Mesenchymal stem cell (in vitro differentiated cells and primary cell): ENCODE measurements around the gene CFAP299.

Experiments used
- DNase-seq: peaks from one replicate; pipeline ENCODE4 v3.0.0-alpha.2; 2013
- H2AFZ ChIP-seq: one replicate; pipeline ENCODE4 v1.6.1; 2013; ENCODE audit warnings: low read depth, mild to moderate bottlenecking, control low read depth, inconsistent platforms, low read length, moderate library complexity
- H2AK5ac ChIP-seq: 2 replicates; pipeline ENCODE4 v1.6.1; 2013; ENCODE audit warnings: low read length, moderate library complexity, mild to moderate bottlenecking, inconsistent platforms; ENCODE audit not compliant: severe bottlenecking
- H2BK120ac ChIP-seq: one replicate; pipeline ENCODE4 v1.6.1; 2013; ENCODE audit warnings: low read depth, mild to moderate bottlenecking, inconsistent platforms, low read length, moderate library complexity
- H2BK12ac ChIP-seq, 2 experiments: one replicate each; pipeline ENCODE4 v1.6.1; 2013; ENCODE audit warnings: inconsistent platforms in 2 of 2, low read length in 2 of 2, mild to moderate bottlenecking in 2 of 2, moderate library complexity in 2 of 2, control low read depth in 1 of 2
- H2BK15ac ChIP-seq: one replicate; pipeline ENCODE4 v1.6.1; 2013; ENCODE audit warnings: mild to moderate bottlenecking, low read depth, inconsistent platforms; ENCODE audit not compliant: poor library complexity, severe bottlenecking
- H2BK5ac ChIP-seq: 2 replicates; pipeline ENCODE4 v1.6.1; 2013; ENCODE audit warnings: low read depth, mild to moderate bottlenecking, low read length, control low read depth, inconsistent platforms; ENCODE audit not compliant: poor library complexity, severe bottlenecking
- H3K14ac ChIP-seq, 2 experiments: one replicate each; pipeline ENCODE4 v1.6.1; 2013; ENCODE audit warnings: inconsistent platforms in 2 of 2, low read length in 2 of 2, control low read depth in 1 of 2, mild to moderate bottlenecking in 1 of 2, moderate library complexity in 1 of 2
- H3K18ac ChIP-seq, 2 experiments: one replicate each; pipeline ENCODE4 v1.6.1; 2013; ENCODE audit warnings: inconsistent platforms in 2 of 2, low read length in 2 of 2, control low read depth in 1 of 2, low read depth in 1 of 2, mild to moderate bottlenecking in 1 of 2
- H3K23ac ChIP-seq, 2 experiments: one replicate each; pipeline ENCODE4 v1.6.1; 2013; ENCODE audit warnings: inconsistent platforms in 2 of 2, low read length in 2 of 2, mild to moderate bottlenecking in 2 of 2, moderate library complexity in 2 of 2, control low read depth in 1 of 2
- H3K27ac ChIP-seq: 2 replicates; pipeline ENCODE4 v1.5.1; 2013; ENCODE audit warnings: mild to moderate bottlenecking, moderate library complexity, low read length, control low read depth, inconsistent platforms; ENCODE audit not compliant: poor library complexity, severe bottlenecking
- H3K27me3 ChIP-seq, 2 experiments: 2 replicates each; pipeline versions ENCODE4 v1.6.1 to v1.7.0; 2013; ENCODE audit warnings: low read length in 2 of 2, mild to moderate bottlenecking in 2 of 2, moderate library complexity in 2 of 2, control low read depth in 1 of 2, inconsistent platforms in 1 of 2; ENCODE audit not compliant: control insufficient read depth in 1 of 2, insufficient read depth in 1 of 2
- H3K36me3 ChIP-seq, 2 experiments: 2 replicates each; pipeline versions ENCODE4 v1.6.1 to v1.7.0; 2013; ENCODE audit warnings: low read length in 2 of 2, control low read depth in 1 of 2, inconsistent platforms in 1 of 2, low read depth in 1 of 2, mild to moderate bottlenecking in 1 of 2; ENCODE audit not compliant: insufficient read depth in 2 of 2, control insufficient read depth in 1 of 2
- H3K4ac ChIP-seq, 2 experiments: one replicate each; pipeline ENCODE4 v1.6.1; 2013; ENCODE audit warnings: inconsistent platforms in 2 of 2, low read length in 2 of 2, mild to moderate bottlenecking in 2 of 2, moderate library complexity in 2 of 2, control low read depth in 1 of 2, low read depth in 1 of 2
- H3K4me1 ChIP-seq: 2 replicates; pipeline ENCODE4 v1.6.1; 2013; ENCODE audit warnings: low read depth, low read length, control low read depth; ENCODE audit not compliant: control insufficient read depth, insufficient read depth
- H3K4me2 ChIP-seq: 2 replicates; pipeline ENCODE4 v1.6.1; 2013; ENCODE audit warnings: low read length, mild to moderate bottlenecking, inconsistent platforms; ENCODE audit not compliant: poor library complexity, severe bottlenecking
- H3K4me3 ChIP-seq, 2 experiments: 2 replicates each; pipeline versions ENCODE4 v1.5.1 to v1.7.0; 2013; ENCODE audit warnings: low read length in 2 of 2, mild to moderate bottlenecking in 2 of 2, control low read depth in 1 of 2, low read depth in 1 of 2; ENCODE audit not compliant: insufficient read depth in 1 of 2
- H3K79me1 ChIP-seq: replicated peaks from 2 replicates; pipeline ENCODE4 v1.6.1; 2013; ENCODE audit warnings: mild to moderate bottlenecking, control low read depth, low read length, inconsistent platforms; ENCODE audit not compliant: poor library complexity, severe bottlenecking
- H3K9ac ChIP-seq: 2 replicates; pipeline ENCODE4 v1.7.0; 2013; ENCODE audit warnings: mild to moderate bottlenecking, low read length, moderate library complexity
- H3K9me3 ChIP-seq: 2 replicates; pipeline ENCODE4 v1.7.0; 2013; ENCODE audit warnings: mild to moderate bottlenecking, low read length; ENCODE audit not compliant: control insufficient read depth
- H4K8ac ChIP-seq: one replicate; pipeline ENCODE4 v1.6.1; 2013; ENCODE audit warnings: inconsistent platforms, mild to moderate bottlenecking, low read length, moderate library complexity
- H4K91ac ChIP-seq: one replicate; pipeline ENCODE4 v1.6.1; 2013; ENCODE audit warnings: mild to moderate bottlenecking, low read length, inconsistent platforms
- WGBS: methylation state at CpG from one replicate; pipeline ENCODE4 v1.1.7; 2013; ENCODE audit warnings: mixed read lengths; 5-methylcytosine and 5-hydroxymethylcytosine counted together

The CFAP299 gene

GRCh38 chr4:80911458-80911857, 575.9 kb downstream of the CFAP299 start:
- H3K4me2 ChIP-seq: no peak overlapping the region
- no peak overlapping the region for H3K9ac ChIP-seq
- no peak overlapping the region for H3K23ac ChIP-seq
- DNase-seq: no peak
- H2BK12ac ChIP-seq: no peak overlapping the region
- H3K27ac ChIP-seq: no peak overlapping the region
- H2BK15ac ChIP-seq: no peak overlapping the region
- no peak overlapping the region for H3K4me3 ChIP-seq
- H3K79me1 ChIP-seq: no peaks in the 10 kb centered on the region
- H3K4ac ChIP-seq: no peak overlapping the region
- H2AK5ac ChIP-seq: no peak overlapping the region
- H2BK5ac ChIP-seq: no peak overlapping the region
- peaks cover 17% of the 10 kb centered on the region for H3K9me3 ChIP-seq
- no peak overlapping the region for H2BK120ac ChIP-seq
- no peaks in the 10 kb centered on the region for H3K36me3 ChIP-seq
- H4K8ac ChIP-seq: no peak overlapping the region
- no peaks in the 10 kb centered on the region for H3K27me3 ChIP-seq
- H3K18ac ChIP-seq: no peak overlapping the region
- H2AFZ ChIP-seq: no peak overlapping the region
- no peaks in the 10 kb centered on the region for H3K4me1 ChIP-seq
- H3K14ac ChIP-seq: no peak overlapping the region
- H4K91ac ChIP-seq: no peak overlapping the region

DNA sequence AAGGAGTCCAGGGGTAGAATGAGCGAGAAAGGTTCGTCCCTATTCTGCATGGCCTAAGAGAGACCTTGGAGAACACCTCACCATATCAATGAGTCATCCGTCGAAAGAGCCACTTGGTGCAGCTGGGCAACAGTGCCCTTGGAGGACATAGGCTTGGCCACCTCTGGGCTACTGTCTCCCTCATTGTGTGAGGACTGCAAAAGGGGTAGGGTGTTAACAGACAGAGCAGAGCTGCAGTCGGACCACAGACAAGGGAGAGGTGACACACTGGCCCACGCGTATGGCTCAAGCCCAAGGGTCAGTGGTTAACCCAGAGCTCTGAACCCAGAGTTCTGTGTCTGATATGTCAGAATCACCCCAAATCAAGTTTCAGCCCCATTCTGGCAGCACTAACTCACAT, 576.8 kb downstream of the CFAP299 start:
- no peak overlapping the region for H4K8ac ChIP-seq
- no peak overlapping the region for H2BK120ac ChIP-seq
- peaks cover 8% of the 10 kb centered on the region for H3K9me3 ChIP-seq
- no peak overlapping the region for H3K4ac ChIP-seq
- H3K4me1 ChIP-seq: no peaks in the 10 kb centered on the region
- no peak overlapping the region for H3K23ac ChIP-seq
- no peak overlapping the region for H3K9ac ChIP-seq
- no peak for DNase-seq
- H3K4me3 ChIP-seq: no peak overlapping the region
- H3K18ac ChIP-seq: no peak overlapping the region
- WGBS: 79% methylated on average over 7 of the region's 7 CpGs
- no peaks in the 10 kb centered on the region for H3K27me3 ChIP-seq
- no peak overlapping the region for H2AK5ac ChIP-seq
- H3K14ac ChIP-seq: no peak overlapping the region
- no peaks in the 10 kb centered on the region for H3K79me1 ChIP-seq
- no peak overlapping the region for H2BK12ac ChIP-seq
- H4K91ac ChIP-seq: no peak overlapping the region
- H3K27ac ChIP-seq: no peak overlapping the region
- no peak overlapping the region for H2BK15ac ChIP-seq
- H2BK5ac ChIP-seq: no peak overlapping the region
- no peak overlapping the region for H3K4me2 ChIP-seq
- H2AFZ ChIP-seq: no peak overlapping the region
- no peaks in the 10 kb centered on the region for H3K36me3 ChIP-seq

- Histone ChIP-seq H3K23ac (no peak overlapping the region), H3K4ac (no peak overlapping the region), H4K8ac (no peak overlapping the region), H2BK5ac (no peak overlapping the region), H3K4me2 (no peak overlapping the region), H3K4me3 (no peak overlapping the region), H3K36me3 (no peaks in the 10 kb centered on the region), H2AFZ (no peak overlapping the region), H2BK12ac (no peak overlapping the region), H3K27ac (no peak overlapping the region), H3K9ac (no peak overlapping the region), H3K4me1 (no peaks in the 10 kb centered on the region), H2BK120ac (no peak overlapping the region), H4K91ac (no peak overlapping the region), H2BK15ac (no peak overlapping the region), H3K9me3 (no peaks in the 10 kb centered on the region), H2AK5ac (no peak overlapping the region), H3K27me3 (no peaks in the 10 kb centered on the region), H3K18ac (no peak overlapping the region), H3K14ac (no peak overlapping the region), H3K79me1 (no peaks in the 10 kb centered on the region)
- WGBS: 96% methylated on average over 3 of the region's 3 CpGs
- DNase-seq: no peak
Measured at GRCh38 chr4:80913381-80913780, 577.9 kb downstream of the CFAP299 start.

DNA sequence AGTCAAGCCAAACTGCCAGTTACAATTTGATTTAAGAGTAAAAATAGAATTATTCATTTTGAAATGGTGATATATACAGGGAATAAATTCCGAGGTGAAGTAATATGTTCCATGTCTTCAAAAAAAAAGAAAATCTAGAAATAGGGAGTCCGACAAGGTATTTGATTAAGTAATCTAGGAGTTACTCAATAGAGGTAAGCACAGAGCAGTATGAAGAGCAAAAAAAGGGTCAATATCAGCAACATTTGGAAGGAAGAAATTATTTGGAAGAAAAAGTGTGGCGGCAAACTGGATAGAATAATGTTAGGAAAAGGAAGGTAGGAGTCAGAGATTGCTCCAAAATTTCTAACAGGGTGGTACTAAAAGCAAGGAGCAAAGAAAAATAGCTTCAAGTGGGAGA, 581.2 kb downstream of the CFAP299 start:
- Histone ChIP-seq H3K4me2 (no peak overlapping the region), H3K18ac (no peak overlapping the region), H2BK15ac (no peak overlapping the region), H4K8ac (no peak overlapping the region), H3K79me1 (no peaks in the 10 kb centered on the region), H3K23ac (no peak overlapping the region), H3K4ac (no peak overlapping the region), H2AK5ac (no peak overlapping the region), H4K91ac (no peak overlapping the region), H3K27ac (no peak overlapping the region), H3K9ac (no peak overlapping the region), H3K4me1 (no peaks in the 10 kb centered on the region), H3K9me3 (no peaks in the 10 kb centered on the region), H2BK120ac (no peak overlapping the region), H2BK12ac (no peak overlapping the region), H2AFZ (no peak overlapping the region), H3K27me3 (no peaks in the 10 kb centered on the region), H3K36me3 (no peaks in the 10 kb centered on the region), H3K14ac (no peak overlapping the region), H2BK5ac (no peak overlapping the region), H3K4me3 (no peak overlapping the region)
- WGBS: 87% methylated on average over 3 of the region's 3 CpGs
- DNase-seq: no peak
